ENCODE measurements around the gene EXT2.

GRCh38 chr11:44270403-44271273 is 175.2 kb downstream of the EXT2 start:
- TF ChIP-seq CTCF (IDR thresholded peaks at IDR 0.05 in 4 of 5, conservative IDR thresholded peaks at IDR 0.05 in 1 of 5) (no peak), POLR2A (IDR thresholded peaks at IDR 0.05) (no peak)
